DOHH2 (cell line): ENCODE measurements around the gene AMZ2.

Experiments
- CTCF ChIP-seq: fragments of 200-600 bp; sonication (generic); IDR thresholded peaks from one replicate; pipeline ENCODE4 v1.5.1; 2014; ENCODE audit warnings: antibody characterized with exemption, mild to moderate bottlenecking, low read depth, low read length; ENCODE audit not compliant: poor library complexity, severe bottlenecking
- EZH2phosphoT487 ChIP-seq: fragments of 200-600 bp; sonication (generic); IDR thresholded peaks from 2 replicates; pipeline ENCODE4 v1.6.1; 2017; ENCODE audit warnings: borderline replicate concordance, mild to moderate bottlenecking, antibody characterized with exemption, low read length, moderate library complexity, mixed read lengths

- no peak for TF ChIP-seq EZH2phosphoT487
- no peak for TF ChIP-seq CTCF
Measured at GRCh38 chr17:68210570-68211315, 37.1 kb upstream of the AMZ2 start.
